GM12878 (cell line): ENCODE results near the gene TMEM214.

Experiments
- BMI1 ChIP-seq: fragments of 450-650 bp; IDR thresholded peaks from 2 replicates; pipeline ENCODE4 v1.6.1; 2016; ENCODE audit warnings: mild to moderate bottlenecking, moderate library complexity, borderline replicate concordance
- CEBPB ChIP-seq, 2 experiments: fragments of 150-350 bp in 1 of 2; IDR thresholded peaks; 2 replicates each; pipeline ENCODE4 v1.6.1; 2012 to 2014; ENCODE audit warnings: low read depth in 2 of 2, low read length in 2 of 2, borderline replicate concordance in 1 of 2, inconsistent platforms in 1 of 2
- GABPA ChIP-seq: IDR thresholded peaks from 2 replicates; pipeline ENCODE4 v1.6.1; 2014; ENCODE audit warnings: antibody characterized with exemption, low read depth, mild to moderate bottlenecking, inconsistent platforms
- MXI1 ChIP-seq: fragments of 150-350 bp; IDR thresholded peaks from 2 replicates; pipeline ENCODE4 v1.6.1; 2011; ENCODE audit warnings: low read depth, mild to moderate bottlenecking, inconsistent platforms, low read length, improper control_type of control experiment
- NFIC ChIP-seq: IDR thresholded peaks from 2 replicates; pipeline ENCODE4 v1.6.1; 2012; ENCODE audit warnings: low read depth, mild to moderate bottlenecking, inconsistent platforms, low read length, moderate library complexity
- PBX3 ChIP-seq: IDR thresholded peaks from 2 replicates; pipeline ENCODE4 v1.6.1; 2011; ENCODE audit warnings: mild to moderate bottlenecking, low read depth, low read length, moderate library complexity; ENCODE audit not compliant: insufficient replicate concordance
- YY1 ChIP-seq: IDR thresholded peaks from 2 replicates; pipeline ENCODE4 v1.6.1; 2011; ENCODE audit warnings: low read depth, mild to moderate bottlenecking, low read length
- TF ChIP-seq, protein P1 (sequence below), 3 experiments: IDR thresholded peaks in 2 of 3; conservative IDR thresholded peaks in 1 of 3; 2 replicates each; pipeline ENCODE4 v1.5.1; 2011; ENCODE audit warnings: low read depth in 3 of 3, low read length in 3 of 3, mild to moderate bottlenecking in 3 of 3, control low read depth in 2 of 3, moderate library complexity in 2 of 3, inconsistent platforms in 1 of 3, mixed read lengths in 1 of 3; ENCODE audit not compliant: control insufficient read depth in 2 of 3, insufficient read depth in 1 of 3; ENCODE audit errors: extremely low read depth in 1 of 3

DNA sequence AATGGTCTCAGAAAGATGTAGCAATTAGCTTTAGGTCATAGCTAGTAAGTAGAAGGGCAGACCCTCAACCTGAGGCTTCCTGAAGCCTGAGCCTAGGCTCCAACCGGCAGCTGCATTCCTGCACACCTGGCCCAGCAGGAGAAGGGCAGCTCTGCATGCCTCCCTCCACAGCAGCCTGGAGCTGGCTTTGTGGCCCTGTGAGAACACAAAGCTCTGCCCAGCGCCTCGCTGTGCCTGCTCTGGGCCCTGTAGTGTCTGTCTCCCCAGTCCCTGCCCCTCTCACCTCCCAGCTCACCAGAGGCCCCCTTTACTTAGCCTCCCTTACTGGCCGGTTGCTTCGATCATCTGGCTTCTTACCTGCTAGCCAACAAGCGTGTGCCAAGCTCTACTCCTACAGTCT lies 6.7 kb downstream of the TMEM214 start:
- TF ChIP-seq MXI1 (no peak), YY1 (no peak), GABPA (no peak), CEBPB (IDR thresholded peaks at IDR 0.05; ENCODE audit: borderline replicate concordance in 1 of 2, low read depth in 2 of 2, low read length in 2 of 2) (no peak), NFIC (no peak), BMI1 (no peak), PBX3 (no peak)
- TF ChIP-seq, protein P1, sequence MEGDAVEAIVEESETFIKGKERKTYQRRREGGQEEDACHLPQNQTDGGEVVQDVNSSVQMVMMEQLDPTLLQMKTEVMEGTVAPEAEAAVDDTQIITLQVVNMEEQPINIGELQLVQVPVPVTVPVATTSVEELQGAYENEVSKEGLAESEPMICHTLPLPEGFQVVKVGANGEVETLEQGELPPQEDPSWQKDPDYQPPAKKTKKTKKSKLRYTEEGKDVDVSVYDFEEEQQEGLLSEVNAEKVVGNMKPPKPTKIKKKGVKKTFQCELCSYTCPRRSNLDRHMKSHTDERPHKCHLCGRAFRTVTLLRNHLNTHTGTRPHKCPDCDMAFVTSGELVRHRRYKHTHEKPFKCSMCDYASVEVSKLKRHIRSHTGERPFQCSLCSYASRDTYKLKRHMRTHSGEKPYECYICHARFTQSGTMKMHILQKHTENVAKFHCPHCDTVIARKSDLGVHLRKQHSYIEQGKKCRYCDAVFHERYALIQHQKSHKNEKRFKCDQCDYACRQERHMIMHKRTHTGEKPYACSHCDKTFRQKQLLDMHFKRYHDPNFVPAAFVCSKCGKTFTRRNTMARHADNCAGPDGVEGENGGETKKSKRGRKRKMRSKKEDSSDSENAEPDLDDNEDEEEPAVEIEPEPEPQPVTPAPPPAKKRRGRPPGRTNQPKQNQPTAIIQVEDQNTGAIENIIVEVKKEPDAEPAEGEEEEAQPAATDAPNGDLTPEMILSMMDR (IDR thresholded peaks at IDR 0.05 in 2 of 3, conservative IDR thresholded peaks at IDR 0.05 in 1 of 3; ENCODE audit: control insufficient read depth in 2 of 3, extremely low read depth in 1 of 3, insufficient read depth in 1 of 3, low read depth in 3 of 3, low read length in 3 of 3), result no peak
